IPS-NIHi7 (cell line): Measurements from ENCODE around the gene FAM171A2.

Source experiments
- DNase-seq: peaks from one replicate; pipeline ENCODE4 v3.0.0; 2012; ENCODE audit warnings: mixed read lengths; ENCODE audit errors: extremely low spot score

The FAM171A2 gene

GRCh38 chr17:44361292-44362260, 2.1 kb downstream of the FAM171A2 start:
- no peak for DNase-seq

- peak; percentile 37 for DNase-seq
Observed at GRCh38 chr17:44360826-44361225, 2.8 kb downstream of the FAM171A2 start.

DNA sequence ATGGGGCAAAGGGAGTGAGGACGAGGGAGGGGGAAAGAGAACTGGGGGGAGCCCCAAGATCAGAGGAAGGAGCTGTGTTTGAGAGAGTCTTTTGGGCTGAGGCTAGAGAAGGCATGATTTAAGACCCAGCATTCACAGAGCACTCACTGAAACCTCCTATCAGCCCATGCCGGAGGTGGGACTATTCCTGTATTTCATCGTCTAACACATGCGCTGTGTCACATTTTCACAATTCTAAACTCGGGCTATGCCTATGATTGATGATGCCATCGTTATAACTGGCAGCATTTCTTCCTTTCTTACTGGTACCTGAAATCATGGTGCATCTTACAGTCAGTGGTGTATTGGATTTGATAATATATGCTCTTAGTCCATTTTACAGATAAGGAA, 3.5 kb downstream of the FAM171A2 start:
- no peak for DNase-seq

DNA sequence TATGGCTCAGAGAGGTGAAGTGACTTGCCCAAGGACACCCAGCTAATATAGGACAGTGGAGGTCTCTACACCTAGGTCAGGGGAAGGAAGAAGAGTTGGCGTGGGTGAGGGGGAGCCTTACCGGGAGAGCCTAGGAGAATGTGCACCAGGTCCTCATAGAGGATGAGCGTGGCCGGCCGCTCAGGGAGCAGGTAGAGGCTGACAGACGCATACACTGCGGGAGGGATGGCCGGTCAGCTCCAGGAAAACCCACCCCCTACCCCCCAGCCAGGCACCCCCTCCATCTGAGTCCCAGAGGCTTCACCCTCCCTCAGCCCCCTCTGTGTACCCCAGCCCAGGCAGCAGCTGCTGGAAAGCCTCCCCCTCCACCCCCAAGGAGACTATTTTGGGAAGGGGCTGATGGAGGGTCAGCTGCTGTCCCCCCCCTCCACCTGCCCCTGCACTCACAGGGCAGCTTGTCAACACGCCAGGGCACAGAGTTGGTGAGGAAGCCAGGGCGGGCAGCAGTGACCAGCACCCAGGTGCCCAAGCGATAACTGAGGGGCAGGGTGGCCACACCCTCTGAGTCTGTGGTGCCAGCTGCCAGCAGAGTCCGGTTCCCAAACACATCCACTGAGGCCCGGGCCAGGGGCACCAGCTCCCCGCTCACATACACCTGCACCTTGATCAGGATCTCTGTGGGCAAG, 4.1 kb downstream of the FAM171A2 start:
- no peak for DNase-seq

DNA sequence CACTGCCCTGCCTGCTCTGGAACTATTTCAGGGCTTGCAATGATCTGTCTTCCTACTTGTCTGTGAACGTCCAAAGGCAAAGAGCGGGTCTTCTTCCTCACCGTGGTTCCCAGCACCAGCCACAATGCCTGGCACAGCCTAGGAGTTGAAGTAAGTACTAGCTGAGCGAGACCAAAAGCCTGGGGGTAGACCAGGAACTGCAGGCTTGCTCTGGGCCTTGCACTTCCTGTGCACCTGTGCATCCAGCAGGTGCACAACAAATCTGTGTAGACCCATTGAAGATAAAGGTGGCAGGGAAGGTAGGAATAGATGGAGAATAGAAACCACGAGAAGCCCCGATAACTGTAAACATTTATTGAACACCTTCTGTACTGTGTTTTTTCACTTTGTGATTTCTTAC, 4.6 kb downstream of the FAM171A2 start:
- DNase-seq, result no peak

GRCh38 chr17:44358066-44358465, 5.6 kb downstream of the FAM171A2 start:
- DNase-seq, result no peak

DNA sequence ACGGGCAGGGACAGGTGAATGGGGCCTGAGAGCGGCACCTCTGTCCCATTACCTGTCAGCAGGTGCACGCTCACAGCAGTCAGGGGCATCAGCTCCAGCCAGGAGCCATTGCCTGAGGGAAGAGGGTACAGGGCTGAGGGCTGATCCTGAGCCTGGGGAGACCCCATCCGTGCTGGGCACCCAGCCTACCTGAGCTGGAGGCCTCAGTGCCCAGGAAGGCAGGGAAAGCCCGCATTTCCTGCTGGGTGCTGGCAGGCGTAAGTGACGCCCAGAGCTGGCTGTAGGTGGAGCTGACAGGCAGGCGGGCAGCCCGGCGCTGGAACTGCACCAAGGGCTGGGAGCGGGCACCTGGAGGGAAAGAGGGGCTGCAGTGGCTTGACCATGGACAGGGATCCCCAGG, 7.4 kb downstream of the FAM171A2 start:
- no peak for DNase-seq

DNA sequence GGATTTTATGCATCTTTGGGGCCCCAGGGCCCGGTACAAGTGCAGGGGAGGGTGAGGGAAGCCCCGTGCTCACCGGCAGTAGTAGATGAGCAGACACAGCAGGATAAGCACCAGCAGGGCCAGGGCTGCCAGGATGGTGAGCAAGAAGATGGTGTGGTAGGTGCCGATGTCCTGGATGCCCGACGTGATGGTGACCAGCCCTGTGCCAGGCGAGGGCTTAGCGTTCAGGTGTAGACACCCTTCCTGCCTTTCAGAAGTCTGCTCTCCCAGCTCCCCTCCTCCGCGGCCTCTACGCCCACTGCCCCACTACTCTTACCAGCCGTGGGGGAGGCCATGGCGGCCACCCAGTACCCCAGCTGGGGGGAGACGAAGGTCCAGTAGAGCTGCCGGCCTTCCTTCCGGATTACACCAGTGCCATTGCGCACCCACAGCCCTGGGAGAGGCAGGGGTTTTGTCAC, 8.0 kb downstream of the FAM171A2 start:
- DNase-seq, result no peak

DNA sequence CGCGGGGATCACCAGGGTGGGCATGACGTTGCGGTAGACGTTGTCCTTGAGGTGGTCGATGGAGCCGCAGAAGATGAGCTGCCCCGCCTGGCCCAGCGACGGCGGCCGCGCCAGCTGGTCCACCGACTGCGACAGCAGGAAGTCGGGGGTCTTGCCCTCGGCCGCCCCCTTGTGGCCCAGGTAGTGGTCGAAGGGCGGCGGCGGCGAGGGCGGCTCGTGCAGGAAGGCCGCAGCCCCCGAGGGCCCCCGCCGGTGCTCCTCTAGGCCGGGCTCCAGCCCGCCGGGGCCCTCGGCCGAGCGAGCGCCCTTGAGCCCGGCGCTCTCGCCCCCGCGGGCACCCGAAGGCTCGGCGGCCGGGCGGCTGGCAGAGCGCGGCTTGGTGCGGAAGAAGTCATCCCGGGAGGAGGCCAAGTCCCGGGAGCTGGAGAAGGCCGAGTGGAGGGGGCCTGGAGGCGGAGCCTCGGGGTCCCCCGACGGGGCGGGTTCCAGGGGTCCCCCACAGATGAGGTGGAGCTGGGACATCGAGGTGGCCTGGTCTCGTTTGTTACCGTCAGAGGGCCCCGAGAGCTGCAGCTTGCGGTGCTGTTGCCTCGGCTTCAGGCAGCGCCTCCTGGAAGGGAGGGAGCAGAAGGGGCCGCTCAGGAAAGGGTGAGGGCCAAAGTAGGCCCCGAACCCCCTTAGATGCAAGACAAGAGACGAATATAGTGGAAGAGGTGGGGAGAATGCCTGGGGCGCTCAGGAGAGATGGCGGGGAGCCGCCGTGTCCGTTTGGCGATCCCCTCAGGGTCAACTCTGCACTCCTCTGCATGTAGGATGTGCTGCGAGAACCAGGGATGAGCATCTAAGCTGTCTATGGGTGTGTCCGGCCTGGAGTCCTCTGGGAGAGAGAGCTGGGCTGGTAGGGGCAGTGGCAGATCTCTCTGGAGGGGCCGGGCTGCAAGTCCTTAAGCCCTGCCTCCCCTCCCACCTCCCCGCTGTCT, 8.8 kb downstream of the FAM171A2 start:
- peak; percentile 87 for DNase-seq

DNA sequence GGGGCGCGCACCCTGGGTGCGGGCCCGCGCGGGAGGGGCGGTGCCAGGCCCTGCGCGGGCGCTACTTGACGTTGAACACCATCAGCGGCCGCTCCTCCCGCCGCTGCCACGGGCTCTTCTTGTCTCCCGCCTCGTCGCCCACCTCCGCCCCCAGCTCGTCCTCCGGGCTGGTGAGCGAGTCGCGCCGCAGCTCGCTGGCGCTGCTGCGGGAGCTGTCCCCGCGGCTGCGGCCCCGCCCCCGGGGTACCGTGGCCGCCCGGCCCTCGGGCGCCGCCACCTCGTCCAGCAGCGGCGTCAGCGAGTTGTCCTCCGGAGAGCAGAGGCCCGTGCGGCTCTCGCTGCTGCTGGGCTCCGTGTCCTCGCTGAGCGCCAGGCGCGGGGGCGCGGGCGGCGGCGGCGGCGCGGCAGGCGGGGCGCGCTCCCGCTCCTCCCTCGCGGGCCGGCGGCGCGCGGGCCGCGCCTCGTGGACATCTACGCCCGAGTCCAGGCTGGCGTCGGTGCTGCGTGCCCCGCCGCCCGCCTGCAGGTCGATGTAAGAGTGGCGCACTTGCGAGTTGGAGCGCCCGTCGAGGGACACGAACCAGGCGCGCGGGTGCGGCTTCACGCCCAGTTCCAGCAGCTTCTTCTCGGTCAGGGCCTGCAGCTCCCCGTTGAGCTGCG, 9.9 kb downstream of the FAM171A2 start:
- DNase-seq, result peak; percentile 58

- DNase-seq, result no peak
Observed at GRCh38 chr17:44352828-44353671, 10.6 kb downstream of the FAM171A2 start.

GRCh38 chr17:44351961-44352827, 11.5 kb downstream of the FAM171A2 start:
- no peak for DNase-seq

DNA sequence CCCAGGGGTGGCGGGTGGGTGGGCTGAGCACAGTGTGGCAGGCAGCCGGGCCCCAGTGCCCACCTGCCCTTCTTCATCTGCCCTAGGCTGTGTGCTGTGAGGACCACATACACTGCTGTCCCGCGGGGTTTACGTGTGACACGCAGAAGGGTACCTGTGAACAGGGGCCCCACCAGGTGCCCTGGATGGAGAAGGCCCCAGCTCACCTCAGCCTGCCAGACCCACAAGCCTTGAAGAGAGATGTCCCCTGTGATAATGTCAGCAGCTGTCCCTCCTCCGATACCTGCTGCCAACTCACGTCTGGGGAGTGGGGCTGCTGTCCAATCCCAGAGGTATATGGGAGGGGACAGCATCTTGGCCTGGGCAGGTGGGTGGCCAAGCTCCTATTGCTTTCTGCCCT, 12.2 kb downstream of the FAM171A2 start:
- DNase-seq, result no peak

GRCh38 chr17:44350733-44351226, 12.9 kb downstream of the FAM171A2 start:
- DNase-seq, result peak; percentile 83

- DNase-seq, result no peak
Observed at GRCh38 chr17:44349553-44350070, 14.0 kb downstream of the FAM171A2 start.

DNA sequence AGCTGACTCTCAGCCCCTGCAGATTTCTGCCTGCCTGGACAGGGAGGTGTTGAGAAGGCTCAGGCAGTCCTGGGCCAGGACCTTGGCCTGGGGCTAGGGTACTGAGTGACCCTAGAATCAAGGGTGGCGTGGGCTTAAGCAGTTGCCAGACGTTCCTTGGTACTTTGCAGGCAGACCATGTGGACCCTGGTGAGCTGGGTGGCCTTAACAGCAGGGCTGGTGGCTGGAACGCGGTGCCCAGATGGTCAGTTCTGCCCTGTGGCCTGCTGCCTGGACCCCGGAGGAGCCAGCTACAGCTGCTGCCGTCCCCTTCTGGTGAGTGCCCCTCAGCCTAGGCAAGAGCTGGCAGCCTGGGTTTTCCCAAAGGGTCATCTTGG, 14.7 kb downstream of the FAM171A2 start:
- DNase-seq, result no peak

DNA sequence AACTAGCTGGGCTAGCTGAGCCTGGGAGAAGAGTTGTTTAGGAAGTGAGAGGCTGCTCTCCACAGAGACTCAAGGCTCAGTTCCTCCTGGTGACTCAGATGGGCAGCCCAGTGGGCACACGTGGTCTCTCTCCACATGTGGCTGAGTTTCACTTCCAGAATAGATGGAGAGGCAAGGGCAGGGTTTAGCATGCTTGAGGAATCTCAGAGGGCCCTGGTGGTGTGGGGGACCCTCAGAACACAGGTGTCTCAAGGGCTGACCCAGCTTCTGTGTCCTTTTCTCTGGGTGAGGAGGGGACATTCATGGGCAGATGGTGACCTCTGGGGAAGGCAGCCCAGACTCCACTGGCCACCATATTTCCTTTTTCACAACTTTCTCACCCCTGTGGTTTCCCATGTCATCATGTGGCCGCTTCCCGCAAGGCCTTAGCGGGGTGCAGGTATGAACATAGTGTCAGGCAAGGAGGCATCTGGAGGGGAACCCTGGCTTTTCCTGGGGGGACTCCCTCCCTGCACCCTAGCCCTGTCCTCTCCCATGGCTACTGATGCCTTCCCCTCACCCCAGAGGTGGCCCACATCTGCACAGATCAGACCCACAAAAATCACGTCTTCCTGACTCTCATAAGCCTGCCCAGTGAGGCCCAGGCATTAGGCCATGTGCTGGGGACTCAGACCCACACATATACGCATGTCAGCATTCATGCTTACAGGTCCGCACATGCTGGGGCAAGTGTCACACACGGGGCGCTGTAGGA, 15.2 kb downstream of the FAM171A2 start:
- DNase-seq, result no peak
